Loucy (cell line): Measurements from ENCODE around the gene PLIN5.

Experiments used
- CTCF ChIP-seq: fragments of 200-600 bp; sonication (generic); conservative IDR thresholded peaks from 2 replicates; pipeline ENCODE4 v1.5.1; 2014; ENCODE audit warnings: mild to moderate bottlenecking, antibody characterized with exemption, low read length
- EZH2phosphoT487 ChIP-seq: fragments of 200-600 bp; IDR thresholded peaks from 2 replicates; pipeline ENCODE4 v1.6.1; 2018; ENCODE audit warnings: antibody characterized with exemption, mild to moderate bottlenecking, moderate library complexity, borderline replicate concordance

GRCh38 chr19:4539693-4540581 is 4.9 kb upstream of the PLIN5 start, which contains the start of gene LRG1:
- TF ChIP-seq CTCF (no peak), EZH2phosphoT487 (no peak)
